Activated naive CD8-positive, alpha-beta T cell treated with anti-CD3 and anti-CD28 coated beads, Interleukin-2, amount 50 U/mL, for 24 hours (primary cell): ENCODE data around the gene HDAC5.
A peak's percentile ranks its signal among the peaks of the same experiment; 100 is the strongest.
"Not testable (repeated sequence)": the region's sequence is repeated elsewhere in the genome, so short reads cannot be mapped to it uniquely, and the experiment has no call there.

Experiments
- ATAC-seq: fragments of 150-1000 bp; cut with Tn5 transposase; one replicate; pipeline ENCODE4 v1.10.0; 2021
- DNase-seq: peaks from one replicate; pipeline ENCODE4 v3.0.0; 2021
- H3K27ac Mint-ChIP-seq: one replicate; pipeline ENCODE4 v1.8.0; 2021; ENCODE audit warnings: mild to moderate bottlenecking, mixed read lengths
- H3K27me3 Mint-ChIP-seq: one replicate; pipeline ENCODE4 v1.8.0; 2021; ENCODE audit warnings: mixed read lengths
- H3K36me3 Mint-ChIP-seq: one replicate; pipeline ENCODE4 v1.8.0; 2021; ENCODE audit warnings: low read depth, mixed read lengths
- H3K4me1 Mint-ChIP-seq: one replicate; pipeline ENCODE4 v1.8.0; 2021; ENCODE audit warnings: mixed read lengths
- H3K4me3 Mint-ChIP-seq: one replicate; pipeline ENCODE4 v1.8.0; 2021; ENCODE audit warnings: mild to moderate bottlenecking, moderate library complexity, mixed read lengths
- H3K9me3 Mint-ChIP-seq: one replicate; pipeline ENCODE4 v1.8.0; 2021; ENCODE audit warnings: mixed read lengths

HDAC5 gene

GRCh38 chr17:44110011-44110686 is 13.3 kb downstream of the HDAC5 start:
- Mint-ChIP-seq H3K4me3 (peak overlapping the region; percentile 14), H3K36me3 (no peaks in the 10 kb centered on the region), H3K4me1 (peaks cover 28% of the 10 kb centered on the region), H3K27ac (no peak overlapping the region), H3K27me3 (no peaks in the 10 kb centered on the region), H3K9me3 (no peaks in the 10 kb centered on the region)
- DNase-seq = no peak
- no peak for ATAC-seq

- Mint-ChIP-seq H3K27ac (no peak overlapping the region), H3K9me3 (no peaks in the 10 kb centered on the region), H3K36me3 (no peaks in the 10 kb centered on the region), H3K4me3 (no peak overlapping the region), H3K4me1 (peaks cover 28% of the 10 kb centered on the region), H3K27me3 (no peaks in the 10 kb centered on the region)
- ATAC-seq = no peak
- DNase-seq = no peak
Measured at GRCh38 chr17:44109312-44109630, 14.2 kb downstream of the HDAC5 start.

GRCh38 chr17:44108440-44109311 is 14.8 kb downstream of the HDAC5 start:
- no peak overlapping the region for H3K4me3 Mint-ChIP-seq

GRCh38 chr17:44106801-44107200 is 16.6 kb downstream of the HDAC5 start:
- no peak for ATAC-seq
- DNase-seq = no peak
- peaks cover 11% of the 10 kb centered on the region for H3K4me1 Mint-ChIP-seq
- H3K4me3 Mint-ChIP-seq = no peak overlapping the region
- no peaks in the 10 kb centered on the region for H3K9me3 Mint-ChIP-seq
- no peak overlapping the region for H3K27ac Mint-ChIP-seq
- no peaks in the 10 kb centered on the region for H3K27me3 Mint-ChIP-seq
- peaks cover 3% of the 10 kb centered on the region for H3K36me3 Mint-ChIP-seq

More at GRCh38 chr17:44108440-44109311, 14.8 kb downstream of the HDAC5 start:
- Mint-ChIP-seq H3K27me3 (no peaks in the 10 kb centered on the region), H3K4me1 (peaks cover 26% of the 10 kb centered on the region), H3K9me3 (no peaks in the 10 kb centered on the region), H3K27ac (no peak overlapping the region), H3K36me3 (no peaks in the 10 kb centered on the region)
- ATAC-seq = no peak
- DNase-seq = no peak

- Mint-ChIP-seq H3K27ac (no peak overlapping the region), H3K9me3 (no peaks in the 10 kb centered on the region), H3K4me3 (no peak overlapping the region), H3K4me1 (peaks cover 4% of the 10 kb centered on the region), H3K36me3 (peaks cover 3% of the 10 kb centered on the region), H3K27me3 (no peaks in the 10 kb centered on the region)
- no peak for DNase-seq
- no peak for ATAC-seq
Measured at GRCh38 chr17:44105941-44106340, 17.5 kb downstream of the HDAC5 start.

GRCh38 chr17:44105483-44105882 is 18.0 kb downstream of the HDAC5 start:
- Mint-ChIP-seq H3K27me3 (no peaks in the 10 kb centered on the region), H3K27ac (no peak overlapping the region), H3K36me3 (peaks cover 3% of the 10 kb centered on the region), H3K4me3 (no peak overlapping the region), H3K9me3 (no peaks in the 10 kb centered on the region), H3K4me1 (peaks cover 2% of the 10 kb centered on the region)
- no peak for DNase-seq
- ATAC-seq = no peak

- Mint-ChIP-seq H3K27me3 (no peaks in the 10 kb centered on the region), H3K27ac (peak overlapping the region; percentile 29), H3K4me3 (no peak overlapping the region), H3K9me3 (no peaks in the 10 kb centered on the region), H3K36me3 (peaks cover 3% of the 10 kb centered on the region), H3K4me1 (peaks cover 4% of the 10 kb centered on the region)
- no peak for ATAC-seq
- no peak for DNase-seq
Measured at GRCh38 chr17:44102849-44103622, 20.4 kb downstream of the HDAC5 start.

GRCh38 chr17:44101858-44102257 is 21.6 kb downstream of the HDAC5 start:
- H3K4me3 Mint-ChIP-seq, H3K27me3 Mint-ChIP-seq, H3K36me3 Mint-ChIP-seq, H3K27ac Mint-ChIP-seq, ATAC-seq, H3K4me1 Mint-ChIP-seq, H3K9me3 Mint-ChIP-seq, DNase-seq: not testable (repeated sequence)

GRCh38 chr17:44097110-44097958 is 26.1 kb downstream of the HDAC5 start:
- ATAC-seq (peak; percentile 17), DNase-seq (no peak)
- no peaks in the 10 kb centered on the region for H3K27me3 Mint-ChIP-seq
- H3K36me3 Mint-ChIP-seq = no peaks in the 10 kb centered on the region
- H3K9me3 Mint-ChIP-seq = no peaks in the 10 kb centered on the region
- H3K4me3 Mint-ChIP-seq = no peak overlapping the region
- H3K4me1 Mint-ChIP-seq = peaks cover 9% of the 10 kb centered on the region
- H3K27ac Mint-ChIP-seq = no peak overlapping the region

GRCh38 chr17:44095647-44096496 is 27.6 kb downstream of the HDAC5 start:
- H3K27me3 Mint-ChIP-seq = no peaks in the 10 kb centered on the region
- ATAC-seq (no peak), DNase-seq (no peak)
- peak overlapping the region; percentile 59 for H3K27ac Mint-ChIP-seq
- no peaks in the 10 kb centered on the region for H3K9me3 Mint-ChIP-seq
- no peaks in the 10 kb centered on the region for H3K36me3 Mint-ChIP-seq
- peaks cover 9% of the 10 kb centered on the region for H3K4me1 Mint-ChIP-seq
- no peak overlapping the region for H3K4me3 Mint-ChIP-seq

- H3K36me3 Mint-ChIP-seq = no peaks in the 10 kb centered on the region
- no peak overlapping the region for H3K27ac Mint-ChIP-seq
- no peaks in the 10 kb centered on the region for H3K27me3 Mint-ChIP-seq
- ATAC-seq (no peak), DNase-seq (no peak)
- no peak overlapping the region for H3K4me3 Mint-ChIP-seq
- peaks cover 9% of the 10 kb centered on the region for H3K4me1 Mint-ChIP-seq
- no peaks in the 10 kb centered on the region for H3K9me3 Mint-ChIP-seq
Measured at GRCh38 chr17:44095388-44095646, 28.1 kb downstream of the HDAC5 start.

- DNase-seq (no peak), ATAC-seq (no peak)
- H3K27ac Mint-ChIP-seq = no peak overlapping the region
- no peaks in the 10 kb centered on the region for H3K27me3 Mint-ChIP-seq
- H3K4me1 Mint-ChIP-seq = peaks cover 9% of the 10 kb centered on the region
- H3K4me3 Mint-ChIP-seq = no peak overlapping the region
- no peaks in the 10 kb centered on the region for H3K36me3 Mint-ChIP-seq
- no peaks in the 10 kb centered on the region for H3K9me3 Mint-ChIP-seq
Measured at GRCh38 chr17:44094701-44095387, 28.6 kb downstream of the HDAC5 start.

- H3K36me3 Mint-ChIP-seq = peaks cover 2% of the 10 kb centered on the region
- no peak overlapping the region for H3K4me3 Mint-ChIP-seq
- no peaks in the 10 kb centered on the region for H3K9me3 Mint-ChIP-seq
- H3K27ac Mint-ChIP-seq = no peak overlapping the region
- no peak for DNase-seq
- no peaks in the 10 kb centered on the region for H3K27me3 Mint-ChIP-seq
- no peak for ATAC-seq
- peaks cover 9% of the 10 kb centered on the region for H3K4me1 Mint-ChIP-seq
Measured at GRCh38 chr17:44093231-44093900, 30.1 kb downstream of the HDAC5 start.
